GM12878 (cell line): ENCODE results near the gene TSKU.

Experiments used
- BCL3 ChIP-seq: IDR thresholded peaks from 2 replicates; pipeline ENCODE4 v1.6.1; 2011; ENCODE audit warnings: borderline replicate concordance, low read depth, mild to moderate bottlenecking, moderate library complexity, low read length; ENCODE audit not compliant: insufficient read depth, poor library complexity, severe bottlenecking
- CEBPB ChIP-seq, 2 experiments: fragments of 150-350 bp in 1 of 2; IDR thresholded peaks; 2 replicates each; pipeline ENCODE4 v1.6.1; 2012 to 2014; ENCODE audit warnings: low read depth in 2 of 2, low read length in 2 of 2, borderline replicate concordance in 1 of 2, inconsistent platforms in 1 of 2
- CTCF ChIP-seq, 3 experiments: IDR thresholded peaks in 2 of 3; conservative IDR thresholded peaks in 1 of 3; 2 replicates each; pipeline ENCODE4 v1.5.1; 2011; ENCODE audit warnings: low read depth in 3 of 3, low read length in 3 of 3, mild to moderate bottlenecking in 3 of 3, control low read depth in 2 of 3, moderate library complexity in 2 of 3, inconsistent platforms in 1 of 3, mixed read lengths in 1 of 3; ENCODE audit not compliant: control insufficient read depth in 2 of 3, insufficient read depth in 1 of 3; ENCODE audit errors: extremely low read depth in 1 of 3
- EZH2 ChIP-seq: IDR thresholded peaks from 2 replicates; pipeline ENCODE4 v1.6.1; 2012; ENCODE audit warnings: low read depth, mild to moderate bottlenecking, control low read depth, inconsistent platforms, low read length, borderline replicate concordance; ENCODE audit not compliant: control insufficient read depth
- HDAC6 ChIP-seq: fragments of 200-600 bp; sonication (generic); IDR thresholded peaks from one replicate; pipeline ENCODE4 v1.8.0; 2017; ENCODE audit warnings: antibody characterized with exemption; ENCODE audit not compliant: unreplicated experiment
- NKRF ChIP-seq: fragments of 450-650 bp; conservative IDR thresholded peaks from 2 replicates; pipeline ENCODE4 v1.6.1; 2017; ENCODE audit warnings: mild to moderate bottlenecking, moderate library complexity
- POLR2A ChIP-seq: IDR thresholded peaks from 2 replicates; pipeline ENCODE4 v1.6.1; 2011; ENCODE audit warnings: low read depth, mild to moderate bottlenecking, low read length
- POLR2AphosphoS5 ChIP-seq: IDR thresholded peaks from 2 replicates; pipeline ENCODE4 v1.6.1; 2011; ENCODE audit warnings: mild to moderate bottlenecking, low read length, inconsistent platforms
- ZNF24 ChIP-seq: fragments of 450-650 bp; IDR thresholded peaks from 2 replicates; pipeline ENCODE4 v1.6.1; 2017; ENCODE audit warnings: antibody characterized with exemption, mild to moderate bottlenecking

- TF ChIP-seq CEBPB (IDR thresholded peaks at IDR 0.05; ENCODE audit: borderline replicate concordance in 1 of 2, low read depth in 2 of 2, low read length in 2 of 2), result no peak
- TF ChIP-seq HDAC6, result no peak
- TF ChIP-seq POLR2AphosphoS5, result no peak
- TF ChIP-seq CTCF (IDR thresholded peaks at IDR 0.05 in 2 of 3, conservative IDR thresholded peaks at IDR 0.05 in 1 of 3; ENCODE audit: control insufficient read depth in 2 of 3, extremely low read depth in 1 of 3, insufficient read depth in 1 of 3, low read depth in 3 of 3, low read length in 3 of 3), result no peak
- no peak for TF ChIP-seq POLR2A
- TF ChIP-seq BCL3, result no peak
- TF ChIP-seq ZNF24, result no peak
- no peak for TF ChIP-seq NKRF
- TF ChIP-seq EZH2, result no peak
Measured at GRCh38 chr11:76786016-76786415, 2.9 kb downstream of the TSKU start.
